ENCODE data around the gene HPF1. TPM values are rescaled to one million over a fixed set of nuclear protein-coding genes. Genes with fewer than 3 reads are reported as not detected.
"Not testable (repeated sequence)": the region's sequence is repeated elsewhere in the genome, so short reads cannot be mapped to it uniquely, and the experiment has no call there.

HPF1 gene
- total RNA-seq, result 10 to 100 TPM; 20.0 to 28.1 (median 27.5) TPM

- peak within 1 kb of the TSS; percentile 78 to 90 (median 79) for H3K4me3 ChIP-seq
- TF ChIP-seq POLR2A (IDR thresholded peaks at IDR 0.05) (no peak), POLR2AphosphoS5 (IDR thresholded peaks at IDR 0.05) (peak; percentile 30 to 51 (median 31))
- H3K27ac ChIP-seq, result peak within 1 kb of the TSS; percentile 61 to 83
- peaks cover 0 to 9% of the 10 kb centered on the region in 2 donors for H3K4me1 ChIP-seq
- intact Hi-C loops (cut with DNase I; ENCODE audit: low total_unique reads), result no loop called here
- DNase-seq (ENCODE audit: low spot score in 2 of 2), result peak; percentile 81 to 89
- H3K36me3 ChIP-seq, result no peaks in the 10 kb centered on the region
- H3K27me3 ChIP-seq, result no peaks in the 10 kb centered on the region
- H3K9me3 ChIP-seq, result no peaks in the 10 kb centered on the region
Measured at GRCh38 chr4:169757575-169758184, at the start of gene HPF1. Gene HPF1 (minus strand): TSS chr4:169757944. CDS start chr4:169757877, 67 bp downstream.

DNA sequence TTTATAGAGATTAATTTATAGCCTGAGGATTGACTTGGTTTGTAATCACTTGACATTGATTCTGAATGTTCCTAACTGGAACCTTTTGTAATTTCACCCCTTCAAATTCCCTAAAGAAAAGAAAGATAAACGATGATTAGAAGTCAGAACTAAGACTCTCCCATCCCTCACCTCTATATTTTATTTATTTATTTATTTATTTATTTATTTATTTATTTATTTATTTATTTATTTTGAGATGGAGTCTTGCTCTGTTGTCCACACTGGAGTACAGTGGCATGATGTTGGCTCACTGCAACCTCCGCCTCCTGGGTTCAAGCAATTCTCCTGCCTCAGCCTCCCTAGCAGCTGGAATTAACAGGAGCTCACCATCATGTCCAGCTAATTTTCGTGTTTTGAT, 49.0 kb upstream of the HPF1 start:
- DNase-seq (ENCODE audit: low spot score in 2 of 2); H3K4me1 ChIP-seq; H3K4me3 ChIP-seq; H3K9me3 ChIP-seq; H3K27ac ChIP-seq; H3K36me3 ChIP-seq; H3K27me3 ChIP-seq: not testable (repeated sequence)
- intact Hi-C loops (cut with DNase I; ENCODE audit: low total_unique reads), result loop anchor here (5.0 kb wide), 1 partner anchor 241 kb away; no protein-coding TSS in a partner anchor

DNA sequence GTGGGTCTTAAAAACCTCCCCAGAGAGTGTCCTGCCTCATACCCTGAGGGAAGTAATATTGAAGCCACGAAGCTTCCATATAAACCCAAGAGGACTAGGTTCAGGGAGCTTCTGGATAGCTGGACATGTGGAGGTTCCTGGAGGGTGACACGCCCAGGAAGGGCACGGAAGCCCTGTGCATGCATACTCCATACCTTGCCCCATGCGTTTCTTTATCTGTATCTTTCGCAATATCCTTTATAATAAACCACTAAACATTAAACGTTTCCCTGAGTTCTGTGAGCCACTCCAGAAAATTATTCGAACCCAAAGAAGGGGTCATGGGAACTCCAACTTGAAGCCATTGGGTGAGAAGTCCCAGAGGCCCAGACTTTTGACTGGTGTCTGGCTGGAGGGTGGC, 45.7 kb upstream of the HPF1 start:
- Histone ChIP-seq H3K9me3 (no peaks in the 10 kb centered on the region), H3K27ac (no peak overlapping the region), H3K4me3 (no peak overlapping the region), H3K27me3 (no peaks in the 10 kb centered on the region), H3K36me3 (no peaks in the 10 kb centered on the region), H3K4me1 (no peaks in the 10 kb centered on the region)
- TF ChIP-seq POLR2A (IDR thresholded peaks at IDR 0.05) (no peak), POLR2AphosphoS5 (IDR thresholded peaks at IDR 0.05) (no peak), CTCF (IDR thresholded peaks at IDR 0.05) (no peak)
- intact Hi-C loops (cut with DNase I; ENCODE audit: low total_unique reads), result no loop called here
- no peak for DNase-seq (ENCODE audit: low spot score in 2 of 2)

DNA sequence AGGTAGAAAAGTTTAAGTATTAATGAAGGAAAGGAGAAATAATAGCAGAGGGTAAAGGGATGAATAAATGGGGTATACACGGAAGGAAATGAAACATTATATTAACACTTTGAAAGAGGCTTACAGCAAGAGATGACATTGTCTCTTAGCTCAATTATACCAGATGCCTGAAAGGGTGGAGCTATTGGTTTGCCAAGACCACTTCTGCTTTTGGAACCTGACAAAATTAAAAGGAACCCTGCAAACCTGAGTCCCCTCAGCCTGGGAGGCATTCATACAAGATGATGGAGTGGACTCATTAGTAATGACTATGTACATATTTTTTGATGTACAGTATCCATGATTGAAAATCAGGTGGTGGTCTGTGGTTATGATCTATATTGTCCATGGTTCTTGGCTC, 45.1 kb upstream of the HPF1 start:
- Histone ChIP-seq H3K4me1 (no peaks in the 10 kb centered on the region), H3K4me3 (no peak overlapping the region), H3K36me3 (no peaks in the 10 kb centered on the region), H3K9me3 (no peaks in the 10 kb centered on the region), H3K27me3 (no peaks in the 10 kb centered on the region), H3K27ac (no peak overlapping the region)
- intact Hi-C loops (cut with DNase I; ENCODE audit: low total_unique reads), result no loop called here
- TF ChIP-seq POLR2AphosphoS5 (IDR thresholded peaks at IDR 0.05), result no peak
- no peak for TF ChIP-seq POLR2A (IDR thresholded peaks at IDR 0.05)
- no peak for TF ChIP-seq CTCF (IDR thresholded peaks at IDR 0.05)
- DNase-seq (ENCODE audit: low spot score in 2 of 2), result no peak

GRCh38 chr4:169800541-169800940, 42.8 kb upstream of the HPF1 start:
- Histone ChIP-seq H3K36me3 (no peaks in the 10 kb centered on the region), H3K27me3 (no peaks in the 10 kb centered on the region), H3K9me3 (no peaks in the 10 kb centered on the region), H3K4me3 (no peak overlapping the region), H3K4me1 (no peaks in the 10 kb centered on the region), H3K27ac (no peak overlapping the region)
- DNase-seq (ENCODE audit: low spot score in 2 of 2), result no peak
- intact Hi-C loops (cut with DNase I; ENCODE audit: low total_unique reads), result no loop called here
- TF ChIP-seq POLR2AphosphoS5 (IDR thresholded peaks at IDR 0.05), result no peak
- no peak for TF ChIP-seq CTCF (IDR thresholded peaks at IDR 0.05)
- no peak for TF ChIP-seq POLR2A (IDR thresholded peaks at IDR 0.05)

- H3K9me3 ChIP-seq, result no peaks in the 10 kb centered on the region
- intact Hi-C loops (cut with DNase I; ENCODE audit: low total_unique reads), result no loop called here
- DNase-seq (ENCODE audit: low spot score in 2 of 2), result no peak
Measured at GRCh38 chr4:169799260-169799659, 41.5 kb upstream of the HPF1 start.

More at GRCh38 chr4:169799260-169799659, 41.5 kb upstream of the HPF1 start:
- Histone ChIP-seq H3K36me3 (no peaks in the 10 kb centered on the region), H3K4me3 (no peak overlapping the region), H3K27ac (no peak overlapping the region), H3K27me3 (no peaks in the 10 kb centered on the region), H3K4me1 (no peaks in the 10 kb centered on the region)
- TF ChIP-seq POLR2AphosphoS5 (IDR thresholded peaks at IDR 0.05) (no peak), CTCF (IDR thresholded peaks at IDR 0.05) (no peak), POLR2A (IDR thresholded peaks at IDR 0.05) (no peak)

All from breast epithelium (tissue), 4 donors.